NT2/D1 (cell line): Measurements from ENCODE around the gene SCAPER.

ENCODE experiments used
- SUZ12 ChIP-seq: IDR thresholded peaks from 2 replicates; pipeline ENCODE4 v1.6.1; 2011; ENCODE audit not compliant: insufficient read length, insufficient read depth; ENCODE audit errors: extremely low read depth
- YY1 ChIP-seq: IDR thresholded peaks from 2 replicates; pipeline ENCODE4 v1.6.1; 2011; ENCODE audit not compliant: insufficient read length, insufficient read depth

GRCh38 chr15:76663529-76663928, 241.6 kb downstream of the SCAPER start:
- TF ChIP-seq YY1: no peak
- TF ChIP-seq SUZ12: no peak
